ENCODE data around the gene RAD23A. TPM values are rescaled to one million over a fixed set of nuclear protein-coding genes. Genes with fewer than 3 reads are reported as not detected.

RAD23A gene
- total and polyA plus RNA-seq, 2 of the 4 experiments (the other 2 are of a cell fraction): 54.3 to 67.8 TPM

DNA sequence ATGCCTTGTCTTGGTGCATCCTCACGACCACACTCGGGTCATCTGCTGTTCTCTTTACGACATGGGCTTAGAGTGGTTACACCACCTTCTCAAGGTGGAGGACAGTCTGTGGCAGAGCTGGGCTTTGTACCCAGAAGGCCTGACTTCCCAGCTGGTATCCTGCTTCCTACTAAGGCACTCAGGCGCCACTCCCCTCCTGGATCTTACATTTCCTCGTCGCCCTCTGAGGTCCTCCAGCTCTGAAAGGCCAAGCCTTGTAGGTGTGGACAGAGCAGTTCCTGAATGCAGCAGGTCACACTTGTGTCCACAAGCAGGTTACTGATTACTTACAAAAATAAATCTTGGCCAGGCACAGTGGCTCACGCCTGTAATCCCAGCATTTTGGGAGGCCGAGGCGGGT lies 38.5 kb upstream of the RAD23A start:
- Histone ChIP-seq H3K36me3 (ENCODE audit: control insufficient read depth, insufficient read depth, low read length) (no peaks in the 10 kb centered on the region), H2BK15ac (ENCODE audit: low read depth, low read length) (no peak overlapping the region), H3K9me3 (ENCODE audit: control insufficient read depth, insufficient read depth, low read length) (no peaks in the 10 kb centered on the region), H3K4me1 (ENCODE audit: control insufficient read depth, insufficient read depth, low read length) (no peaks in the 10 kb centered on the region), H3K4ac (ENCODE audit: low read depth, low read length) (no peak overlapping the region), H3K14ac (replicated peaks; ENCODE audit: low read depth, low read length) (no peak overlapping the region), H4K20me1 (ENCODE audit: insufficient read depth, low read length) (no peaks in the 10 kb centered on the region), H2AFZ (replicated peaks; ENCODE audit: low read length, poor library complexity) (peak overlapping the region; percentile 33), H2BK5ac (ENCODE audit: low read depth, low read length, poor library complexity, severe bottlenecking) (no peak overlapping the region), H2AK9ac (replicated peaks; ENCODE audit: low read depth, low read length, poor library complexity) (peak overlapping the region; percentile 42), H4K91ac (ENCODE audit: insufficient read depth, low read depth, low read length) (no peak overlapping the region), H3K18ac (ENCODE audit: low read depth, low read length) (no peak overlapping the region), H3K23ac (ENCODE audit: low read depth, low read length) (no peak overlapping the region), H3K9me1 (ENCODE audit: insufficient read depth, low read length) (no peaks in the 10 kb centered on the region), H2BK120ac (ENCODE audit: low read depth, low read length) (no peak overlapping the region), H3K79me1 (ENCODE audit: low read depth in 1 of 2, low read length in 2 of 2) (no peaks in the 10 kb centered on the region), H3K27me3 (ENCODE audit: control insufficient read depth, insufficient read depth, low read length) (no peaks in the 10 kb centered on the region), H3K27ac (ENCODE audit: insufficient read depth, low read length) (no peak overlapping the region), H4K8ac (ENCODE audit: low read depth in 2 of 2, low read length in 2 of 2) (no peak overlapping the region), H2AK5ac (ENCODE audit: low read depth, low read length) (no peak overlapping the region), H3K9ac (ENCODE audit: low read depth, low read length) (no peak overlapping the region), H2BK20ac (ENCODE audit: low read depth, low read length) (no peak overlapping the region), H4K5ac (ENCODE audit: low read depth, low read length) (no peak overlapping the region), H3K4me3 (ENCODE audit: insufficient read depth, low read depth, low read length) (no peak overlapping the region), H3K56ac (ENCODE audit: extremely low read depth, insufficient read depth, low read length) (no peak overlapping the region), H3K4me2 (ENCODE audit: low read depth, low read length) (no peak overlapping the region)
- 40% methylated on average over 1 of the region's 9 CpGs; no CpG with 5 or more reads in 1 of the 2 experiments for WGBS, 2 experiments (ENCODE audit: extremely low coverage in 2 of 2, insufficient read length in 1 of 2)
- CTCF ChIA-PET: no interaction called here
- intact Hi-C loops (cut with micrococcal nuclease): no loop called here
- in situ Hi-C loops (cut with MboI; ENCODE audit: low sequenced_read_pairs): no loop called here
- DNase-seq (no peak), ATAC-seq (ENCODE audit: low read depth) (no peak)
- BruUV-seq (replicated peaks): no TSS peak
- TF ChIP-seq, protein P1, sequence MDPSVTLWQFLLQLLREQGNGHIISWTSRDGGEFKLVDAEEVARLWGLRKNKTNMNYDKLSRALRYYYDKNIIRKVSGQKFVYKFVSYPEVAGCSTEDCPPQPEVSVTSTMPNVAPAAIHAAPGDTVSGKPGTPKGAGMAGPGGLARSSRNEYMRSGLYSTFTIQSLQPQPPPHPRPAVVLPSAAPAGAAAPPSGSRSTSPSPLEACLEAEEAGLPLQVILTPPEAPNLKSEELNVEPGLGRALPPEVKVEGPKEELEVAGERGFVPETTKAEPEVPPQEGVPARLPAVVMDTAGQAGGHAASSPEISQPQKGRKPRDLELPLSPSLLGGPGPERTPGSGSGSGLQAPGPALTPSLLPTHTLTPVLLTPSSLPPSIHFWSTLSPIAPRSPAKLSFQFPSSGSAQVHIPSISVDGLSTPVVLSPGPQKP (IDR thresholded peaks at IDR 0.05; ENCODE audit: borderline replicate concordance, low read depth, low read length): no peak
- TF ChIP-seq CHD1 (IDR thresholded peaks at IDR 0.05; ENCODE audit: low read depth, low read length) (no peak), MAZ (IDR thresholded peaks at IDR 0.05; ENCODE audit: borderline replicate concordance, low read depth, low read length) (no peak), POLR2A (IDR thresholded peaks at IDR 0.05; ENCODE audit: low read depth, low read length) (no peak), NFE2L2 (IDR thresholded peaks at IDR 0.05; ENCODE audit: low read depth, low read length) (no peak), RFX5 (IDR thresholded peaks at IDR 0.05; ENCODE audit: low read depth, low read length) (no peak), MAFK (IDR thresholded peaks at IDR 0.05; ENCODE audit: low read depth, low read length) (no peak), CEBPB (IDR thresholded peaks at IDR 0.05; ENCODE audit: low read depth, low read length) (no peak), BHLHE40 (IDR thresholded peaks at IDR 0.05; ENCODE audit: low read depth, low read length) (no peak), RAD21 (IDR thresholded peaks at IDR 0.05; ENCODE audit: low read length) (no peak), RCOR1 (IDR thresholded peaks at IDR 0.05; ENCODE audit: insufficient replicate concordance, low read length) (no peak)
- TF ChIP-seq, protein P2, sequence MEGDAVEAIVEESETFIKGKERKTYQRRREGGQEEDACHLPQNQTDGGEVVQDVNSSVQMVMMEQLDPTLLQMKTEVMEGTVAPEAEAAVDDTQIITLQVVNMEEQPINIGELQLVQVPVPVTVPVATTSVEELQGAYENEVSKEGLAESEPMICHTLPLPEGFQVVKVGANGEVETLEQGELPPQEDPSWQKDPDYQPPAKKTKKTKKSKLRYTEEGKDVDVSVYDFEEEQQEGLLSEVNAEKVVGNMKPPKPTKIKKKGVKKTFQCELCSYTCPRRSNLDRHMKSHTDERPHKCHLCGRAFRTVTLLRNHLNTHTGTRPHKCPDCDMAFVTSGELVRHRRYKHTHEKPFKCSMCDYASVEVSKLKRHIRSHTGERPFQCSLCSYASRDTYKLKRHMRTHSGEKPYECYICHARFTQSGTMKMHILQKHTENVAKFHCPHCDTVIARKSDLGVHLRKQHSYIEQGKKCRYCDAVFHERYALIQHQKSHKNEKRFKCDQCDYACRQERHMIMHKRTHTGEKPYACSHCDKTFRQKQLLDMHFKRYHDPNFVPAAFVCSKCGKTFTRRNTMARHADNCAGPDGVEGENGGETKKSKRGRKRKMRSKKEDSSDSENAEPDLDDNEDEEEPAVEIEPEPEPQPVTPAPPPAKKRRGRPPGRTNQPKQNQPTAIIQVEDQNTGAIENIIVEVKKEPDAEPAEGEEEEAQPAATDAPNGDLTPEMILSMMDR (conservative IDR thresholded peaks at IDR 0.05; ENCODE audit: low read depth, low read length): no peak
- TF ChIP-seq, protein P3, sequence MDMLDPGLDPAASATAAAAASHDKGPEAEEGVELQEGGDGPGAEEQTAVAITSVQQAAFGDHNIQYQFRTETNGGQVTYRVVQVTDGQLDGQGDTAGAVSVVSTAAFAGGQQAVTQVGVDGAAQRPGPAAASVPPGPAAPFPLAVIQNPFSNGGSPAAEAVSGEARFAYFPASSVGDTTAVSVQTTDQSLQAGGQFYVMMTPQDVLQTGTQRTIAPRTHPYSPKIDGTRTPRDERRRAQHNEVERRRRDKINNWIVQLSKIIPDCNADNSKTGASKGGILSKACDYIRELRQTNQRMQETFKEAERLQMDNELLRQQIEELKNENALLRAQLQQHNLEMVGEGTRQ (IDR thresholded peaks at IDR 0.05; ENCODE audit: low read depth, low read length): no peak
- dilution Hi-C loops (cut with HindIII; ENCODE audit: low sequenced_read_pairs, unreplicated experiment): no loop called here
- POLR2A ChIA-PET (ENCODE audit: unreplicated experiment): no interaction called here

Measured in IMR-90 (cell line).